K562 (cell line): Measurements from ENCODE around the gene MTHFR. TPM values are rescaled to one million over a fixed set of nuclear protein-coding genes. Genes with fewer than 3 reads are reported as not detected.

ENCODE experiments used
- ATAC-seq: fragments of 200-7000 bp; cut with Tn5 transposase; 3 replicates; pipeline ENCODE4 v1.9.1; 2020; ENCODE audit warnings: moderate library complexity
- BruUV-seq: library from RNA; stranded (reverse); fragments of 400-500 nt; replicated peaks from 2 replicates; lab custom pipeline; 2021; lab: Mats Ljungman, UMichigan
- CTCF ChIA-PET: fragments of 300-600 bp; formaldehyde crosslinking; extraction: SDS; loops from one replicate; lab custom pipeline; 2021; ENCODE audit warnings: low intra/inter-chr PET ratio; lab: Yijun Ruan, JAX
- POLR2A ChIA-PET: fragments of 300-600, 350-650 bp; sonication (Branson Sonifier 250); formaldehyde crosslinking; extraction: SDS; loops from one replicate; lab custom pipeline; 2021; ENCODE audit warnings: antibody characterized with exemption, inconsistent platforms; lab: Yijun Ruan, JAX
- DNase-seq, 4 experiments: peaks; one replicate each; pipeline versions ENCODE4 v3.0.0 to v3.0.0-alpha.2; 2011 to 2018; ENCODE audit warnings: low spot score in 3 of 4, mixed read lengths in 3 of 4; ENCODE audit errors: extremely low read depth in 1 of 4
- FAIRE-seq: peaks from 2 replicates; lab custom pipeline; 2011; peaks lifted over from hg19 to GRCh38; lab: Jason Lieb, UNC
- H2AFZ ChIP-seq: 2 replicates; pipeline ENCODE4 v1.6.0; 2011; ENCODE audit warnings: low read depth, low read length, control low read depth, inconsistent platforms
- H3K27ac ChIP-seq: fragments of 200-600 bp; 3 replicates; pipeline ENCODE4 v1.8.0; 2011; ENCODE audit warnings: low read depth, mild to moderate bottlenecking, control low read depth, inconsistent platforms, low read length, moderate library complexity, mixed read lengths; ENCODE audit errors: extremely low read depth
- H3K27me3 ChIP-seq, 2 experiments: fragments of 300-600 bp in 1 of 2; 2 replicates in 1 of 2; 3 replicates in 1 of 2; pipeline versions ENCODE4 v1.6.0 to v1.8.0; 2011; ENCODE audit warnings: inconsistent platforms in 2 of 2, low read length in 2 of 2, mild to moderate bottlenecking in 1 of 2, mixed read lengths in 1 of 2, moderate library complexity in 1 of 2; ENCODE audit not compliant: control insufficient read depth in 2 of 2, insufficient read depth in 2 of 2
- H3K36me3 ChIP-seq: fragments of 300-600 bp; 3 replicates; pipeline ENCODE4 v1.8.0; 2011; ENCODE audit warnings: mild to moderate bottlenecking, low read length, inconsistent platforms; ENCODE audit not compliant: control insufficient read depth, insufficient read depth
- H3K4me1 ChIP-seq, 2 experiments: fragments of 200-600 bp in 1 of 2; replicated peaks in 1 of 2; 2 replicates in 1 of 2; 3 replicates in 1 of 2; pipeline versions ENCODE4 v1.5.1 to v1.8.0; 2011; ENCODE audit warnings: inconsistent platforms in 2 of 2, low read length in 2 of 2, mild to moderate bottlenecking in 1 of 2, mixed read lengths in 1 of 2, moderate library complexity in 1 of 2; ENCODE audit not compliant: control insufficient read depth in 2 of 2, insufficient read depth in 2 of 2
- H3K4me2 ChIP-seq: 2 replicates; pipeline ENCODE4 v1.6.1; 2011; ENCODE audit warnings: low read length, control low read depth, inconsistent platforms, mixed read lengths; ENCODE audit not compliant: insufficient read depth
- H3K4me3 ChIP-seq: fragments of 200-600 bp; sonication (generic), shearing (Covaris generic); 2 replicates; pipeline ENCODE4 v1.5.1; 2016; ENCODE audit warnings: control low read depth, inconsistent platforms
- H3K79me2 ChIP-seq: fragments of 200-600 bp; 3 replicates; pipeline ENCODE4 v1.8.0; 2011; ENCODE audit warnings: low read length, inconsistent platforms; ENCODE audit not compliant: control insufficient read depth, insufficient read depth
- H3K9ac ChIP-seq, 2 experiments: 2 replicates each; pipeline versions ENCODE4 v1.6.0 to v1.6.1; 2011; ENCODE audit warnings: low read depth in 2 of 2, low read length in 2 of 2, control low read depth in 1 of 2, inconsistent platforms in 1 of 2, mild to moderate bottlenecking in 1 of 2, mixed read lengths in 1 of 2; ENCODE audit not compliant: insufficient read depth in 1 of 2
- H3K9me1 ChIP-seq: one replicate; pipeline ENCODE4 v1.6.0; 2011; ENCODE audit warnings: inconsistent platforms, mild to moderate bottlenecking, low read length, moderate library complexity; ENCODE audit not compliant: control insufficient read depth, insufficient read depth
- H3K9me3 ChIP-seq: replicated peaks from 2 replicates; pipeline ENCODE4 v1.5.1; 2011; ENCODE audit warnings: low read depth, low read length, inconsistent platforms; ENCODE audit not compliant: control insufficient read depth, insufficient read depth
- H4K20me1 ChIP-seq: replicated peaks from 2 replicates; pipeline ENCODE4 v1.6.1; 2011; ENCODE audit warnings: low read length, inconsistent platforms, mixed read lengths; ENCODE audit not compliant: control insufficient read depth, insufficient read depth
- MEF2A ChIP-seq: IDR thresholded peaks from 2 replicates; pipeline ENCODE4 v1.6.1; 2011; ENCODE audit warnings: low read depth, mild to moderate bottlenecking, low read length, moderate library complexity; ENCODE audit not compliant: control insufficient read depth
- MEF2D ChIP-seq: conservative IDR thresholded peaks from 2 replicates; pipeline ENCODE4 v1.6.1; 2016; ENCODE audit warnings: low read depth, missing genetic modification characterization, missing compliant biosample characterization
- POLR2B ChIP-seq: fragments of 450-650 bp; IDR thresholded peaks from 2 replicates; pipeline ENCODE4 v1.6.1; 2018; ENCODE audit warnings: low read depth; ENCODE audit not compliant: partially characterized antibody
- POLR2G ChIP-seq: fragments of 200-400 bp; formaldehyde crosslinking; IDR thresholded peaks from 2 replicates; pipeline ENCODE4 v1.6.1; 2017; ENCODE audit warnings: low read depth, mild to moderate bottlenecking, antibody characterized with exemption, low read length, moderate library complexity
- ZNF511 ChIP-seq: sonication (generic); formaldehyde crosslinking; IDR thresholded peaks from 2 replicates; pipeline ENCODE4 v1.8.0; 2022; ENCODE audit warnings: mild to moderate bottlenecking, missing genetic modification reagents
- WGBS: fragments of 100-300 bp; shearing (Covaris generic); methylation state at CpG from one replicate; pipeline ENCODE4 v1.1.6; 2016; ENCODE audit warnings: low coverage, mixed read lengths; ENCODE audit not compliant: insufficient coverage; ENCODE audit errors: missing lambda C conversion rate; 5-methylcytosine and 5-hydroxymethylcytosine counted together
- in situ Hi-C: fragments of 300-500 bp; cut with MboI; formaldehyde crosslinking; loops from 4 replicates; pipeline ENCODE4 v1.15.0; 2018; ENCODE audit warnings: inconsistent platforms, mixed read lengths
- intact Hi-C: fragments of 100-400 bp; cut with micrococcal nuclease; formaldehyde crosslinking; loops from 2 replicates; pipeline ENCODE4 v1.14.2; 2022
- polyA plus RNA-seq, 8 experiments: library from polyadenylated mRNA; depleted of rRNA in 4 of 8; stranded (reverse) in 5 of 8; unstranded in 3 of 8; fragments of >200 nt; fragmentation: Nextera tagmentation in 2 of 8; fragmentation: Illumina TruSeq in 1 of 8; extraction: Ambion mirVana in 2 of 8; extraction: Trizol in 1 of 8; gene quantifications; 2 replicates each; pipeline versions ENCODE4 v1.2.1 to v1.2.3, GENCODE V29; 2011 to 2014; ENCODE audit warnings: inconsistent platforms in 1 of 8, missing spikeins in 1 of 8
- total RNA-seq, 7 experiments: library from RNA; depleted of rRNA in 6 of 7; stranded (reverse); fragments of >200 nt in 6 of 7; fragmentation: Illumina TruSeq in 2 of 7; extraction: Trizol in 2 of 7; gene quantifications; 2 replicates each; pipeline versions ENCODE4 v1.2.1 to v1.2.3, GENCODE V29; 2011 to 2021; ENCODE audit warnings: low replicate concordance in 1 of 7
- TF ChIP-seq, protein P1 (sequence below): fragments of 450-650 bp; conservative IDR thresholded peaks from 2 replicates; pipeline ENCODE4 v1.6.1; 2016; ENCODE audit warnings: missing genetic modification characterization, low read depth, mild to moderate bottlenecking, missing compliant biosample characterization, moderate library complexity

MTHFR gene
- total and polyA plus RNA-seq, 9 of the 15 experiments (the other 6 are each of a cell fraction or from before 2014, with no cell fraction given), result 5.0 to 104 (median 62.6) TPM

GRCh38 chr1:11748294-11749202 lies 57.2 kb downstream of the MTHFR start (continued):
- 0 out of 2 replicates have a peak, but pooled peaks have one; percentile 28 for TF ChIP-seq ZNF511 (CRISPR knock-in tag)

GRCh38 chr1:11746795-11747487 lies 58.8 kb downstream of the MTHFR start:
- peak overlapping the region in 1 of 2 experiments; percentile 41; a peak in 1 of 4 replicates for H3K9ac ChIP-seq
- no peak overlapping the region for H2AFZ ChIP-seq
- in situ Hi-C loops (no loop called here), intact Hi-C loops (no loop called here)
- no peak overlapping the region for H3K4me2 ChIP-seq
- FAIRE-seq (no peak), ATAC-seq (no peak), DNase-seq (no peak)
- H3K27ac ChIP-seq, result no peak overlapping the region
- peaks cover 3% of the 10 kb centered on the region; the same call in 2 of the 3 replicates for H3K79me2 ChIP-seq
- no peaks in the 10 kb centered on the region for H3K27me3 ChIP-seq
- no peaks in the 10 kb centered on the region for H3K9me3 ChIP-seq
- no TSS peak for BruUV-seq
- no peaks in the 10 kb centered on the region for H4K20me1 ChIP-seq
- TF ChIP-seq, protein P1, sequence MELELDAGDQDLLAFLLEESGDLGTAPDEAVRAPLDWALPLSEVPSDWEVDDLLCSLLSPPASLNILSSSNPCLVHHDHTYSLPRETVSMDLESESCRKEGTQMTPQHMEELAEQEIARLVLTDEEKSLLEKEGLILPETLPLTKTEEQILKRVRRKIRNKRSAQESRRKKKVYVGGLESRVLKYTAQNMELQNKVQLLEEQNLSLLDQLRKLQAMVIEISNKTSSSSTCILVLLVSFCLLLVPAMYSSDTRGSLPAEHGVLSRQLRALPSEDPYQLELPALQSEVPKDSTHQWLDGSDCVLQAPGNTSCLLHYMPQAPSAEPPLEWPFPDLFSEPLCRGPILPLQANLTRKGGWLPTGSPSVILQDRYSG (tag), result no peak
- TF ChIP-seq MEF2A (0 out of 2 replicates have a peak, but pooled peaks have one; percentile 22), POLR2B (no peak), MEF2D (tag) (0 out of 2 replicates have a peak, but pooled peaks have one; percentile 18), POLR2G (0 out of 2 replicates have a peak, but pooled peaks have one; percentile 31)
- peaks cover 13 to 48% of the 10 kb centered on the region in 2 experiments for H3K4me1 ChIP-seq
- 84% methylated on average over 20 of the region's 20 CpGs for WGBS
- ChIA-PET POLR2A (no interaction called here), CTCF (no interaction called here)
- H3K9me1 ChIP-seq, result no peaks in the 10 kb centered on the region
- peaks cover 56% of the 10 kb centered on the region; the same call in 2 of the 3 replicates for H3K36me3 ChIP-seq
- no peak overlapping the region for H3K4me3 ChIP-seq
